Peyer's patch (tissue), 4 donors: ENCODE measurements around the gene NCOA3. TPM values are rescaled to one million over a fixed set of nuclear protein-coding genes. Genes with fewer than 3 reads are reported as not detected.

Source experiments
- DNase-seq, 3 donors: peaks; one replicate each; pipeline ENCODE4 v3.0.0-alpha.2; 2017 to 2019
- H3K27ac ChIP-seq, 4 donors: fragments of 200-600 bp; sonication (generic); one replicate each; pipeline ENCODE4 v1.5.1; 2016 to 2019
- H3K27me3 ChIP-seq, 2 donors: fragments of 200-600 bp; sonication (generic); one replicate each; pipeline ENCODE4 v1.5.1; 2019
- H3K36me3 ChIP-seq, 3 donors: fragments of 200-600 bp; sonication (generic); one replicate each; pipeline ENCODE4 v1.5.1; 2016 to 2019
- H3K4me1 ChIP-seq, 4 donors: fragments of 200-600 bp; sonication (generic); one replicate each; pipeline ENCODE4 v1.5.1; 2016 to 2019
- H3K4me3 ChIP-seq, 4 donors: fragments of 200-600 bp; sonication (generic); 1 replicate in 3 of 4; 2 replicates in 1 of 4; pipeline ENCODE4 v1.5.1; 2016 to 2019; ENCODE audit warnings: mild to moderate bottlenecking in 1 of 4
- H3K9me3 ChIP-seq, 4 donors: fragments of 200-600 bp; sonication (generic); one replicate each; pipeline ENCODE4 v1.5.1; 2016 to 2019; ENCODE audit warnings: mild to moderate bottlenecking in 1 of 4
- POLR2A ChIP-seq, 2 donors: fragments of 450-650 bp; IDR thresholded peaks; one replicate each; pipeline ENCODE4 v1.5.1; 2017; ENCODE audit warnings: antibody characterized with exemption in 2 of 2, mild to moderate bottlenecking in 2 of 2, moderate library complexity in 2 of 2
- total RNA-seq, 4 donors: library from RNA; depleted of rRNA; stranded (reverse); fragments of >200 nt; gene quantifications; one replicate each; pipeline ENCODE4 v1.1.0, GENCODE V29; 2016
- TF ChIP-seq, protein P1 (sequence below), 6 experiments: fragments of 450-650 bp in 4 of 6; fragments of 200-600 bp in 2 of 6; sonication (generic) in 1 of 6; IDR thresholded peaks; one replicate each; pipeline ENCODE4 v1.5.1; 2017 to 2019; ENCODE audit warnings: antibody characterized with exemption in 6 of 6, mild to moderate bottlenecking in 3 of 6, moderate library complexity in 1 of 6

The NCOA3 gene
- total RNA-seq, 4 donors from 2014 or later: 17.9 to 99.9 (median 26.6) TPM

- Histone ChIP-seq H3K4me3 (no peak overlapping the region), H3K4me1 (peaks cover 0 to 9% (median 0%) of the 10 kb centered on the region in 4 donors), H3K27me3 (no peaks in the 10 kb centered on the region), H3K36me3 (peaks cover 0 to 23% (median 0%) of the 10 kb centered on the region in 3 donors), H3K9me3 (no peaks in the 10 kb centered on the region), H3K27ac (no peak overlapping the region)
- no peak for DNase-seq
- TF ChIP-seq, protein P1, sequence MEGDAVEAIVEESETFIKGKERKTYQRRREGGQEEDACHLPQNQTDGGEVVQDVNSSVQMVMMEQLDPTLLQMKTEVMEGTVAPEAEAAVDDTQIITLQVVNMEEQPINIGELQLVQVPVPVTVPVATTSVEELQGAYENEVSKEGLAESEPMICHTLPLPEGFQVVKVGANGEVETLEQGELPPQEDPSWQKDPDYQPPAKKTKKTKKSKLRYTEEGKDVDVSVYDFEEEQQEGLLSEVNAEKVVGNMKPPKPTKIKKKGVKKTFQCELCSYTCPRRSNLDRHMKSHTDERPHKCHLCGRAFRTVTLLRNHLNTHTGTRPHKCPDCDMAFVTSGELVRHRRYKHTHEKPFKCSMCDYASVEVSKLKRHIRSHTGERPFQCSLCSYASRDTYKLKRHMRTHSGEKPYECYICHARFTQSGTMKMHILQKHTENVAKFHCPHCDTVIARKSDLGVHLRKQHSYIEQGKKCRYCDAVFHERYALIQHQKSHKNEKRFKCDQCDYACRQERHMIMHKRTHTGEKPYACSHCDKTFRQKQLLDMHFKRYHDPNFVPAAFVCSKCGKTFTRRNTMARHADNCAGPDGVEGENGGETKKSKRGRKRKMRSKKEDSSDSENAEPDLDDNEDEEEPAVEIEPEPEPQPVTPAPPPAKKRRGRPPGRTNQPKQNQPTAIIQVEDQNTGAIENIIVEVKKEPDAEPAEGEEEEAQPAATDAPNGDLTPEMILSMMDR (IDR thresholded peaks at IDR 0.05): no peak
- TF ChIP-seq POLR2A (IDR thresholded peaks at IDR 0.05): no peak
These were observed 163.7 kb downstream of the NCOA3 start for GRCh38 chr20:47665221-47665991.

DNA sequence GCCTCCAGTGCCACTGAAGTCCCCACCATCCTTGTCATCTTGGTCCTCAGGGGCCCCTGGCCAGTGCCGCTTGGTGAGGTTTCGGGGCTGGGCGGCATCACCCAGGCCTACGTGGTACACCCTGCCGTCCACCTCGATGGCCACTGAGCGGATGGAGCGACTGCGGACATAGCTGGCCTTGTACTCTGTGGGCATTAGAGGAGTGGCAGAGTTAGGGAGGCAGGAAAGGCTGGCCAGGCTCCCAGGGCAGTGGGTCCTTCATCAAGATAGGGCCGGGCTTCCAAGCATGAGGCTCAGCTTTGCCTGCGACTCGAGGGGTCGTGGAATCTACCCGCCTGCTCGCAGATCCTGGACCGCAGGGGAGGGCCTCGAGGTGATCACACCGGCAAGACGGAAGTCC lies 164.6 kb downstream of the NCOA3 start:
- Histone ChIP-seq H3K27ac (no peak overlapping the region), H3K4me3 (no peak overlapping the region), H3K36me3 (peaks cover 0 to 18% (median 0%) of the 10 kb centered on the region in 3 donors), H3K9me3 (no peaks in the 10 kb centered on the region), H3K4me1 (peaks cover 0 to 3% (median 0%) of the 10 kb centered on the region in 4 donors), H3K27me3 (no peaks in the 10 kb centered on the region)
- no peak for DNase-seq
- TF ChIP-seq, protein P1 (IDR thresholded peaks at IDR 0.05): no peak
- TF ChIP-seq POLR2A (IDR thresholded peaks at IDR 0.05): no peak

GRCh38 chr20:47667086-47667485 lies 165.4 kb downstream of the NCOA3 start:
- Histone ChIP-seq H3K36me3 (peaks cover 0 to 14% (median 0%) of the 10 kb centered on the region in 3 donors), H3K4me3 (no peak overlapping the region), H3K9me3 (no peaks in the 10 kb centered on the region), H3K4me1 (peaks cover 0 to 3% (median 0%) of the 10 kb centered on the region in 4 donors), H3K27ac (no peak overlapping the region), H3K27me3 (no peaks in the 10 kb centered on the region)
- TF ChIP-seq POLR2A (IDR thresholded peaks at IDR 0.05): no peak
- TF ChIP-seq, protein P1 (IDR thresholded peaks at IDR 0.05): no peak
- DNase-seq: no peak

DNA sequence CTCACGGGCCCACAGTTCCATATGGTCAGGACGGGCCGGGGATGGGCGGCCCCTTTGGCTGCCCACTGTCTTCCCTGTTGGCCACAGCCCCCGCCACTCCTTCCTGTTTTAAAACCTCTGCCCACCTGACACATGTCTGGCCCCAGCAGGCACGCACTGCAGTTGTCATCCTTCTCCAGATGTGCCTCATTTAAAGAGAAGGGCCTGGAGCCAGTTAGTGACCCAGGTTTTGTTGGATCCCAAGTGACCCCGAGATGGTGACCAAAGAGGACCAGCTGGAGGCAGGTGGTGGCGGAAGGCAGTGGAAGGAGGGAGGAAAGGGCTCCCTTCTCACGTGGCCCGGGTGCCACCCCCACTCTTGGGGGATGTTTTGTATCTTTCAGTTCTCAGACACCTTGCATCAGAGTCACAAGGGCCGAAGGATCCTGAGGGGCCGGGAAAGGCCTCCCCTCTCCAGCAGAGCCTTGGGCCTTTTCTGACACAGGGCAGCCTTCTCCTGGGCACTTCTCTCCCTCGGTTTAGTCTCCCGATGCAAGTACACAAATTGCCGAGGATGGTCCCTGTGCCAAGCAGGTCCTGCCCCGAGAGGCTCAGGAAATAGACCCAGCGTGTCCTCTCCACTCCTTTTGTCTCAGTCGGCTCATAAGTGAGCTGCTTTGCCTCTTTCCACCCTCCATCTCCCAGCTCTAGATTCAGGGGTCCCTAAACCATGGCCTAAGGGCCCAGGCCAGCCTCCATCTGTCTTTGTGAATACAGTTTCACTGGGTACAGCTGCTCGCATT lies 166.0 kb downstream of the NCOA3 start:
- no peak for TF ChIP-seq POLR2A (IDR thresholded peaks at IDR 0.05)
- TF ChIP-seq, protein P1 (IDR thresholded peaks at IDR 0.05): no peak
- no peak overlapping the region for H3K4me3 ChIP-seq
- H3K9me3 ChIP-seq: no peaks in the 10 kb centered on the region
- peaks cover 0 to 3% (median 0%) of the 10 kb centered on the region in 4 donors for H3K4me1 ChIP-seq
- DNase-seq: no peak
- no peak overlapping the region for H3K27ac ChIP-seq
- peaks cover 0 to 8% (median 0%) of the 10 kb centered on the region in 3 donors for H3K36me3 ChIP-seq
- H3K27me3 ChIP-seq: no peaks in the 10 kb centered on the region

DNA sequence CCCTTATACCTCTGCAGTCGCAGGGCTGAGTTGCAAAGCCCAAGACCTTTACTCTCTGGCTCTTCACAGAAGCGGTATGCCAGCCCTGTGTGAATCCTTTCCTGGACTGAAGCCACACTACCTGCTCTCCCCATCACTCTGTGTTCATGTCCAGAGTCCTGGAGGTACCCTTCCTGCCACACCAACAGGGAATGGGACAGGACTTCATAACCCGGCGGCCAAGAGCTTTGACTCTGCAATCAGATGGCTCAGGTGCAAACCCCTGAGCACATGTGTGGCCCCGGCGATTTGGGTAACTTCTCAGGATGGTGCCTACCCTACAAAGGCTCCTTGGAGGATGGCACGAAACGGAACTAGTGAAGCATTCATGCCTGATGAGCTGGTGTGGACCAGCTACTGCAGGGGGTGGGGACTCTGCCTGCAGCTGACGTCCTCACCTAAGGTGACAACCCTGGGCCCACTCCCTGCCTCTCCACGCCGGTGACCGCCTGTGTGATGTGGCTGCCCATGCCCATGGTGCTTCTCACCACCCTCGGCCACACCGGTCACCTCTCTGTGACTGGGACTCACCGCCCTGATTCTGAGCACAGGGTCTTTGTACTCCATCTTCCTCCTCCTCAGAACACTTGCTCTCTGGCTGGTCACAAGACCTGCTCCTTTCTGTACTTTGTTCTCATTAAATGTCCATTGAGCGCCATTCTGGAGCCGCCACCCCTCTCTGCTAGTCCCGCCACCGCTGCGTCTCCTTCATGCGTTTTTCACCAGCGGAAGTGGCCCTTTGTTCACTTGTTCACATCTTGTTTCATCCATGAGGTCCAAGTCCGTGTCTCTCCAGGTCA lies 166.8 kb downstream of the NCOA3 start:
- H3K27me3 ChIP-seq: no peaks in the 10 kb centered on the region
- peaks cover 0 to 3% (median 0%) of the 10 kb centered on the region in 4 donors for H3K4me1 ChIP-seq
- H3K36me3 ChIP-seq: peaks cover 0 to 6% (median 0%) of the 10 kb centered on the region in 3 donors
- no peaks in the 10 kb centered on the region for H3K9me3 ChIP-seq
- H3K4me3 ChIP-seq: no peak overlapping the region
- no peak for DNase-seq
- no peak overlapping the region for H3K27ac ChIP-seq
- TF ChIP-seq, protein P1 (IDR thresholded peaks at IDR 0.05): no peak
- no peak for TF ChIP-seq POLR2A (IDR thresholded peaks at IDR 0.05)
